ENCODE results near the gene ARHGAP36. TPM values are rescaled to one million over a fixed set of nuclear protein-coding genes. Genes with fewer than 3 reads are reported as not detected.

Gene ARHGAP36
- polyA plus RNA-seq, 3 donors, result not detected

DNA sequence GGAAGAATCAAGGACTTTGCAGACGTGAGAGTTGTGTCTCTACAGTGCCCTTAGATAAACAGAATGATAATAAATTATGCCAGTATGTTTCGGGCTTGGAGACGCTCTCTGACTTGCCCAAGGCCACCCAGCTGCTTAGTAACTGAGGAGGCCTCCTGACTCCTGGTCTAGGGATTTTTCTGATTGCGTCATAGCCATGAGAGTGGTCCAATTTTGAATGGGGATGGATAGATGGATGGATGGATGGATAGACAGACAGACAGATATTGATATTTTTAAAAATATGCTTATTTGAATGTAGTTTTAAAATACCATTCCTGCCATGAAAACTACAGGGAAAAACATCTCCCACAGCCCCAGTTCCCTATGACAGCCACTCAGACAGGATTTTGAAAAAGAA, 15.5 kb downstream of the ARHGAP36 start:
- peaks cover 0 to 5% (median 0%) of the 10 kb centered on the region in 7 donors for H3K9me3 Mint-ChIP-seq
- WGBS (ENCODE audit: insufficient coverage), result no CpG with 5 or more reads among the region's 4 CpGs
- no peak overlapping the region for H3K4me2 ChIP-seq (replicated peaks; ENCODE audit: extremely low read depth, low read length, poor library complexity, severe bottlenecking)
- intact Hi-C loops (cut with micrococcal nuclease), result no loop called here
- no peak overlapping the region for H3K9ac ChIP-seq (ENCODE audit: insufficient read depth, low read length, poor library complexity, severe bottlenecking)
- H3K79me2 ChIP-seq (ENCODE audit: insufficient read depth, low read length), result no peaks in the 10 kb centered on the region
- H3K4me1 Mint-ChIP-seq, result no peaks in the 10 kb centered on the region
- H3K27me3 Mint-ChIP-seq (ENCODE audit: low read depth in 3 of 3), result peaks cover 28 to 31% (median 28%) of the 10 kb centered on the region in 3 donors
- H3K36me3 ChIP-seq (replicated peaks in 1 of 2; ENCODE audit: control insufficient read depth in 1 of 2, insufficient read depth in 2 of 2, low read length in 2 of 2), result no peaks in the 10 kb centered on the region
- no peaks in the 10 kb centered on the region for H3K36me3 Mint-ChIP-seq
- H2AFZ ChIP-seq (ENCODE audit: insufficient read depth, low read depth, low read length, poor library complexity, severe bottlenecking), result no peak overlapping the region
- no peak overlapping the region for H3K4me3 Mint-ChIP-seq
- H3K27ac ChIP-seq (ENCODE audit: low read depth in 1 of 2, low read length in 2 of 2), result no peak overlapping the region
- H4K20me1 ChIP-seq (ENCODE audit: insufficient read depth, low read length), result no peaks in the 10 kb centered on the region
- peaks cover 16 to 43% of the 10 kb centered on the region in 2 donors for H3K27me3 ChIP-seq (ENCODE audit: control insufficient read depth in 2 of 2, insufficient read depth in 2 of 2, low read length in 2 of 2)
- no peak overlapping the region for H3K4me3 ChIP-seq (replicated peaks in 1 of 3; ENCODE audit: low read depth in 2 of 3, low read length in 3 of 3)
- no peaks in the 10 kb centered on the region for H3K4me1 ChIP-seq (ENCODE audit: control insufficient read depth in 1 of 2, insufficient read depth in 2 of 2, low read length in 2 of 2)
- no peaks in the 10 kb centered on the region for H3K9me3 ChIP-seq (replicated peaks in 1 of 2; ENCODE audit: control insufficient read depth in 1 of 2, insufficient read depth in 1 of 2, low read length in 2 of 2)
- no peak for DNase-seq
- TF ChIP-seq, protein P1, sequence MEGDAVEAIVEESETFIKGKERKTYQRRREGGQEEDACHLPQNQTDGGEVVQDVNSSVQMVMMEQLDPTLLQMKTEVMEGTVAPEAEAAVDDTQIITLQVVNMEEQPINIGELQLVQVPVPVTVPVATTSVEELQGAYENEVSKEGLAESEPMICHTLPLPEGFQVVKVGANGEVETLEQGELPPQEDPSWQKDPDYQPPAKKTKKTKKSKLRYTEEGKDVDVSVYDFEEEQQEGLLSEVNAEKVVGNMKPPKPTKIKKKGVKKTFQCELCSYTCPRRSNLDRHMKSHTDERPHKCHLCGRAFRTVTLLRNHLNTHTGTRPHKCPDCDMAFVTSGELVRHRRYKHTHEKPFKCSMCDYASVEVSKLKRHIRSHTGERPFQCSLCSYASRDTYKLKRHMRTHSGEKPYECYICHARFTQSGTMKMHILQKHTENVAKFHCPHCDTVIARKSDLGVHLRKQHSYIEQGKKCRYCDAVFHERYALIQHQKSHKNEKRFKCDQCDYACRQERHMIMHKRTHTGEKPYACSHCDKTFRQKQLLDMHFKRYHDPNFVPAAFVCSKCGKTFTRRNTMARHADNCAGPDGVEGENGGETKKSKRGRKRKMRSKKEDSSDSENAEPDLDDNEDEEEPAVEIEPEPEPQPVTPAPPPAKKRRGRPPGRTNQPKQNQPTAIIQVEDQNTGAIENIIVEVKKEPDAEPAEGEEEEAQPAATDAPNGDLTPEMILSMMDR (IDR thresholded peaks at IDR 0.05), result no peak
- H3K27ac Mint-ChIP-seq, result no peak overlapping the region

DNA sequence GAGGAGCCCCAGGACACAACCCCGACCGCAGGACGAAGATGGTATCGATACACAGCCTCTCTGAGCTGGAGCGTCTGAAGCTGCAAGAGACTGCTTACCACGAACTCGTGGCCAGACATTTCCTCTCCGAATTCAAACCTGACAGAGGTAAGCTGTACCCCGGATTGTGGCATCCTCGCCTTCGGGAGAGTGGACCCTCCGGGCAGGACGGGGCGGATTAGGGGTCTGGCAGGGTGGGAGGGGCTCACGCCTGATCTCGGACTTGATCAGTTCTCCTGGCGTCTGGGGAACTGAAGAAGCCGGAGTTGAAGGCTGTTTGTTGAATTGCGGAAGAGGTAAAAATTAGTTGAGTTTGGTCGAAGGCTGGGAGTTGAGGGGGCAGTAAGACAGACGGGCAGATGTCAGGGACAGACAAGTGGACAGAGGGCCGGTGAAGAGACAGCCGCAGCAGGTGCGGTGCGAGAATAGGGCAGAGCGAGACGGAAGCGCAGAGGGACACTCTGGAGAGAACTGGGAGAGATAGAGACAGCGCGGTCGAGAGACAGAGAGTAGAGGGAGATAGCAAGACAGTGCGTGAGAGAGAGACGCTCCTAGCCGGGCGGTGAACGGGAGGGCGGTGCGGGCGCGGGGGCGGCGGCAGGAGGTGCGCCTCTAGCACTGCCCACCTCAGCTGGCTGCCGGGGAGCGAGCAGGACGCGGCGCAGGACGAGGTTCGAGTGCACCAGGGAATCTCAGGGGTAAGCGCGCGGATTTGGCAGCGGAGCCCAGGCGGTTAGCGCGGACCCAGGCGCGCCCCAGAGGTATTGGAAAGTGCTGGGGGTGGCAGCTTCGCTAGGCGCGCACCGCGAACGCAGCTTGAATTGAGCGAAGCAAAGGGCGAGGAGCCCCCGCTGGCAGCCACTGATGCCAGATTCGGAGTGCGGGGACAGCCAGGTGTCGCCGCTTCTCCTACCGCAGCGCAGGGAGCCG, 23.9 kb downstream of the ARHGAP36 start:
- Mint-ChIP-seq H3K9me3 (peaks cover 0 to 17% (median 6%) of the 10 kb centered on the region in 7 donors), H3K4me1 (no peaks in the 10 kb centered on the region), H3K27ac (no peak overlapping the region), H3K4me3 (peak overlapping the region in 1 of 2 donors; percentile 75), H3K27me3 (ENCODE audit: low read depth in 3 of 3) (peaks cover 40 to 55% (median 41%) of the 10 kb centered on the region in 3 donors), H3K36me3 (no peaks in the 10 kb centered on the region)
- H3K27me3 ChIP-seq (ENCODE audit: control insufficient read depth in 2 of 2, insufficient read depth in 2 of 2, low read length in 2 of 2), result peaks cover 10 to 41% of the 10 kb centered on the region in 2 donors
- no peak for DNase-seq
- no peak overlapping the region for H3K4me3 ChIP-seq (replicated peaks in 1 of 3; ENCODE audit: low read depth in 2 of 3, low read length in 3 of 3)
- no peak overlapping the region for H3K4me2 ChIP-seq (replicated peaks; ENCODE audit: extremely low read depth, low read length, poor library complexity, severe bottlenecking)
- H3K4me1 ChIP-seq (ENCODE audit: control insufficient read depth in 1 of 2, insufficient read depth in 2 of 2, low read length in 2 of 2), result no peaks in the 10 kb centered on the region
- no peak overlapping the region for H3K9ac ChIP-seq (ENCODE audit: insufficient read depth, low read length, poor library complexity, severe bottlenecking)
- H3K9me3 ChIP-seq (replicated peaks in 1 of 2; ENCODE audit: control insufficient read depth in 1 of 2, insufficient read depth in 1 of 2, low read length in 2 of 2), result peaks cover 0 to 11% of the 10 kb centered on the region in 2 donors
- intact Hi-C loops (cut with micrococcal nuclease), result no loop called here
- H4K20me1 ChIP-seq (ENCODE audit: insufficient read depth, low read length), result no peaks in the 10 kb centered on the region
- 4% methylated on average over 49 of the region's 75 CpGs for WGBS (ENCODE audit: insufficient coverage)
- no peak overlapping the region for H2AFZ ChIP-seq (ENCODE audit: insufficient read depth, low read depth, low read length, poor library complexity, severe bottlenecking)
- H3K79me2 ChIP-seq (ENCODE audit: insufficient read depth, low read length), result no peaks in the 10 kb centered on the region
- TF ChIP-seq, protein P1 (IDR thresholded peaks at IDR 0.05), result no peak
- no peak overlapping the region for H3K27ac ChIP-seq (ENCODE audit: low read depth in 1 of 2, low read length in 2 of 2)
- H3K36me3 ChIP-seq (replicated peaks in 1 of 2; ENCODE audit: control insufficient read depth in 1 of 2, insufficient read depth in 2 of 2, low read length in 2 of 2), result no peaks in the 10 kb centered on the region

Measured in CD14-positive monocyte (primary cell).